Testis (tissue), 5 donors: ENCODE results near the gene RHOA. TPM values are rescaled to one million over a fixed set of nuclear protein-coding genes. Genes with fewer than 3 reads are reported as not detected.

Source experiments
- DNase-seq: peaks from one replicate; pipeline ENCODE4 v3.0.0-alpha.2; 2019
- H3K27ac ChIP-seq, 2 donors: fragments of 200-600 bp; sonication (generic); one replicate each; pipeline ENCODE4 v1.5.1; 2019
- H3K27me3 ChIP-seq: fragments of 200-600 bp; sonication (generic); one replicate; pipeline ENCODE4 v1.5.1; 2019
- H3K36me3 ChIP-seq: fragments of 200-600 bp; sonication (generic); one replicate; pipeline ENCODE4 v1.5.1; 2017; ENCODE audit warnings: low read depth; ENCODE audit errors: missing control alignments
- H3K4me1 ChIP-seq: fragments of 200-600 bp; sonication (generic); one replicate; pipeline ENCODE4 v1.5.1; 2019
- H3K4me3 ChIP-seq, 2 donors: fragments of 200-600 bp; sonication (generic); one replicate each; pipeline ENCODE4 v1.5.1; 2017 to 2019
- H3K9me3 ChIP-seq: fragments of 200-600 bp; sonication (generic); one replicate; pipeline ENCODE4 v1.5.1; 2017
- CTCF ChIP-seq, 3 experiments: fragments of 450-650 bp in 2 of 3; fragments of 200-600 bp in 1 of 3; sonication (generic) in 1 of 3; IDR thresholded peaks; one replicate each; pipeline ENCODE4 v1.5.1; 2016 to 2019; ENCODE audit warnings: antibody characterized with exemption in 3 of 3, mild to moderate bottlenecking in 2 of 3, moderate library complexity in 1 of 3
- POLR2A ChIP-seq: fragments of 450-650 bp; IDR thresholded peaks from one replicate; pipeline ENCODE4 v1.6.1; 2017; ENCODE audit warnings: antibody characterized with exemption, mild to moderate bottlenecking, moderate library complexity
- WGBS, 2 donors: methylation state at CpG; one replicate each; pipeline ENCODE4 v1.1.5; 2018; 5-methylcytosine and 5-hydroxymethylcytosine counted together
- intact Hi-C: fragments of 100-400 bp; cut with DNase I; formaldehyde crosslinking; loops from one replicate; pipeline ENCODE4 v1.15.1; 2023; ENCODE audit warnings: low total_unique reads
- long read RNA-seq, 2 donors: transcript quantifications; one replicate each; lab custom pipeline, GENCODE V29; 2026
- polyA plus RNA-seq: library from polyadenylated mRNA; stranded (reverse); fragments of 350-450 nt; fragmentation: Illumina TruSeq; extraction: RNeasy Lipid Tissue Mini Kit (QIAGEN cat#74804); gene quantifications from one replicate; pipeline ENCODE4 v1.2.3, GENCODE V29; 2014; ENCODE audit warnings: low read depth, low replicate concordance; ENCODE audit not compliant: insufficient read depth
- total RNA-seq, 2 donors: library from RNA; depleted of rRNA; stranded (reverse); fragments of >200 nt; gene quantifications; one replicate each; pipeline ENCODE4 v1.2.3, GENCODE V29; 2016

The RHOA gene
- 100 to 1,000 TPM; 207 to 252 TPM for total RNA-seq
- 331 TPM for polyA plus RNA-seq
- long read RNA-seq, donor 1, transcript RHOA-202 (5 exons, 2,031 nt): major isoform, 250 of 372 reads
- long read RNA-seq, donor 1, partial matches to known transcripts: 84 of 372 reads
- long read RNA-seq, donor 1, other reads (novel, unspliced or antisense): 36 of 372 reads
- long read RNA-seq, donor 2, transcript RHOA-202 (5 exons, 2,031 nt): major isoform, 189 of 264 reads
- long read RNA-seq, donor 2, partial matches to known transcripts: 47 of 264 reads
- long read RNA-seq, donor 2, other reads (novel, unspliced or antisense): 25 of 264 reads

- peak within 1 kb of the TSS; percentile 90 to 98 for H3K27ac ChIP-seq
- H3K27me3 ChIP-seq: no peaks in the 10 kb centered on the region
- DNase-seq: peak; percentile 100
- no peaks in the 10 kb centered on the region for H3K9me3 ChIP-seq
- peaks cover 40% of the 10 kb centered on the region for H3K4me1 ChIP-seq
- intact Hi-C loops: no loop called here
- H3K4me3 ChIP-seq: peak within 1 kb of the TSS; percentile 92 to 98
- 0% methylated on average over 18 to 45 of the region's 62 CpGs for WGBS, 2 donors
- TF ChIP-seq CTCF (IDR thresholded peaks at IDR 0.05) (no peak), POLR2A (peak; percentile 4)
- no peaks in the 10 kb centered on the region for H3K36me3 ChIP-seq
Observed at GRCh38 chr3:49411968-49412631, at the start of gene RHOA, which contains the start of gene TCTA. RHOA (minus strand) TSS chr3:49411976; CDS start chr3:49375589, 36,387 bp downstream. TCTA (plus strand) TSS chr3:49412423; CDS start chr3:49412427, 4 bp downstream.

GRCh38 chr3:49460956-49461355 lies 49.2 kb upstream of the RHOA start:
- Histone ChIP-seq H3K27me3 (no peaks in the 10 kb centered on the region), H3K36me3 (no peaks in the 10 kb centered on the region), H3K27ac (peak overlapping the region; percentile 1 to 51), H3K4me3 (no peak overlapping the region), H3K9me3 (no peaks in the 10 kb centered on the region), H3K4me1 (peaks cover 56% of the 10 kb centered on the region)
- intact Hi-C loops: no loop called here
- TF ChIP-seq CTCF (IDR thresholded peaks at IDR 0.05): no peak
- no peak for TF ChIP-seq POLR2A
- WGBS, 2 donors: 82% methylated on average over 4 of the region's 4 CpGs
- DNase-seq: no peak

GRCh38 chr3:49460188-49460890 lies 48.6 kb upstream of the RHOA start:
- Histone ChIP-seq H3K27ac (no peak overlapping the region), H3K36me3 (no peaks in the 10 kb centered on the region), H3K4me1 (peaks cover 51% of the 10 kb centered on the region), H3K9me3 (no peaks in the 10 kb centered on the region), H3K27me3 (no peaks in the 10 kb centered on the region), H3K4me3 (no peak overlapping the region)
- intact Hi-C loops: no loop called here
- no peak for DNase-seq
- TF ChIP-seq POLR2A (no peak), CTCF (IDR thresholded peaks at IDR 0.05) (no peak)
- WGBS, 2 donors: 43 to 66% methylated on average over 2 of the region's 2 CpGs

- peaks cover 40% of the 10 kb centered on the region for H3K4me1 ChIP-seq
- intact Hi-C loops: loop anchor here (10.0 kb wide), 1 partner anchor 282 kb away; the partner anchor contains the start of gene KLHDC8B
- no peak overlapping the region for H3K4me3 ChIP-seq
- H3K36me3 ChIP-seq: no peaks in the 10 kb centered on the region
- no peaks in the 10 kb centered on the region for H3K9me3 ChIP-seq
- no peak overlapping the region for H3K27ac ChIP-seq
- H3K27me3 ChIP-seq: no peaks in the 10 kb centered on the region
- TF ChIP-seq POLR2A: no peak
- no peak for TF ChIP-seq CTCF (IDR thresholded peaks at IDR 0.05)
- DNase-seq: no peak
- 58 to 82% methylated on average over 2 to 3 of the region's 3 CpGs for WGBS, 2 donors
Observed at GRCh38 chr3:49456466-49456865, 44.7 kb upstream of the RHOA start.
